HEK293T (cell line): ENCODE results near the gene CAPN5.

Experiments used
- CTCF ChIA-PET: fragments of 350-600 bp; formaldehyde crosslinking; extraction: SDS; loops from one replicate; lab custom pipeline; 2021; ENCODE audit warnings: antibody characterized with exemption, inconsistent platforms; lab: Yijun Ruan, JAX
- POLR2A ChIA-PET: fragments of 350-600 bp; formaldehyde crosslinking; extraction: SDS; loops from one replicate; lab custom pipeline; 2020; ENCODE audit warnings: antibody characterized with exemption, inconsistent platforms; lab: Yijun Ruan, JAX
- DNase-seq: peaks from one replicate; pipeline ENCODE4 v3.0.0; 2012; ENCODE audit warnings: mixed read lengths; ENCODE audit errors: extremely low spot score
- ARNT ChIP-seq: fragments of 450-650 bp; IDR thresholded peaks from 2 replicates; pipeline ENCODE4 v1.6.1; 2017; ENCODE audit warnings: mild to moderate bottlenecking
- BHLHE40 ChIP-seq: fragments of 450-650 bp; IDR thresholded peaks from 2 replicates; pipeline ENCODE4 v1.6.1; 2016; ENCODE audit warnings: mild to moderate bottlenecking, moderate library complexity, borderline replicate concordance
- CTBP1 ChIP-seq: fragments of 450-650 bp; IDR thresholded peaks from 2 replicates; pipeline ENCODE4 v1.6.1; 2016; ENCODE audit warnings: borderline replicate concordance
- ELF4 ChIP-seq: fragments of 450-650 bp; IDR thresholded peaks from 2 replicates; pipeline ENCODE4 v1.6.1; 2017; ENCODE audit warnings: antibody characterized with exemption
- FOXA1 ChIP-seq: fragments of 450-650 bp; IDR thresholded peaks from 2 replicates; pipeline ENCODE4 v1.6.1; 2016; ENCODE audit warnings: mild to moderate bottlenecking
- FOXK2 ChIP-seq: fragments of 450-650 bp; IDR thresholded peaks from 2 replicates; pipeline ENCODE4 v1.6.1; 2016; ENCODE audit warnings: mild to moderate bottlenecking
- FOXM1 ChIP-seq: fragments of 450-650 bp; IDR thresholded peaks from 2 replicates; pipeline ENCODE4 v1.6.1; 2017; ENCODE audit warnings: mild to moderate bottlenecking, borderline replicate concordance
- HDGF ChIP-seq: fragments of 450-650 bp; IDR thresholded peaks from 2 replicates; pipeline ENCODE4 v1.6.1; 2017; ENCODE audit warnings: antibody characterized with exemption, borderline replicate concordance
- L3MBTL2 ChIP-seq: fragments of 450-650 bp; conservative IDR thresholded peaks from 2 replicates; pipeline ENCODE4 v1.6.1; 2016; ENCODE audit warnings: mild to moderate bottlenecking
- LEF1 ChIP-seq: fragments of 450-650 bp; IDR thresholded peaks from 2 replicates; pipeline ENCODE4 v1.6.1; 2017; ENCODE audit warnings: mild to moderate bottlenecking, borderline replicate concordance
- NFRKB ChIP-seq: fragments of 450-650 bp; IDR thresholded peaks from 2 replicates; pipeline ENCODE4 v1.6.1; 2016; ENCODE audit warnings: mild to moderate bottlenecking, moderate library complexity
- SP1 ChIP-seq: fragments of 450-650 bp; IDR thresholded peaks from 2 replicates; pipeline ENCODE4 v1.6.1; 2017
- SUZ12 ChIP-seq: fragments of 450-650 bp; IDR thresholded peaks from 2 replicates; pipeline ENCODE4 v1.6.1; 2016; ENCODE audit warnings: mild to moderate bottlenecking
- TARDBP ChIP-seq: fragments of 450-650 bp; IDR thresholded peaks from 2 replicates; pipeline ENCODE4 v1.6.1; 2016
- ZNF384 ChIP-seq: fragments of 450-650 bp; IDR thresholded peaks from 2 replicates; pipeline ENCODE4 v1.6.1; 2016
- TF ChIP-seq, protein P1 (sequence below): fragments of 450-650 bp; IDR thresholded peaks from 2 replicates; pipeline ENCODE4 v1.6.1; 2016

The CAPN5 gene

DNA sequence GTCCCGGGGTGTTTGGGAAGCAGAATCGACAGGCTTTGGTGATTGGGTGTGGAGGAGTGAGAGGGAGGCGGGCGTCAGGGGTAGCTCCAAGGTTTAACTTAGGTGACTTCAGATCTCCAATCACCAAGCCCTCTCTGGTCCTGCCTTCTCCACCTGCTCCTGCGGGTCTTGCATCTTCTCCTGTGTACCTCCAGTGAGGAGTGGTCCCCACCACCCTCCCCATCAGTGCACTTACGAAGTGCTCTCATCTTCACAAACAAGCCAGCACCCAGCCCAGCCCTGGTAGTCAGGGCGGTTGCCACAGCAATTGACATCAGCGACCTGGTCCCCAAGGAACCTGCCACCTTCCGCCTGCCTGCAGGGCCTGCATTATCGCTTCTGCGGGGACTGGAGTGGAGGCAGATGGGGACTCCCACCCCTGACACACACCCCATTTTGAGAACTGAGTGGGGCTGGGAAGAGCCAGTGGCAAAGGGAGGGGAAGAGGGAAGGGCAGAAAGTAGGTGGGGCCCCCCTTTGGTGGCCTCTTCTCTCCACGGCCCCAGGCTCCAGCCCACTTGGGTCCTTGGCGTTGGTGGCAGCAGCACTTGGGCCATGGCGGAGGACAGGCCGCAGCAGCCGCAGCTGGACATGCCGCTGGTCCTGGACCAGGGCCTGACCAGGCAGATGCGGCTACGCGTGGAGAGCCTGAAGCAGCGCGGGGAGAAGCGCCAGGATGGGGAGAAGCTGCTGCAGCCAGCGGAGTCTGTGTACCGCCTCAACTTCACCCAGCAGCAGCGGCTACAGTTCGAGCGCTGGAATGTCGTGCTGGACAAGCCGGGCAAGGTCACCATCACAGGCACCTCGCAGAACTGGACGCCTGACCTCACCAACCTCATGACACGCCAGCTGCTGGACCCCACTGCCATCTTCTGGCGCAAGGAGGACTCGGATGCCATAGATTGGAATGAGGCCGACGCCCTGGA lies 35.8 kb downstream of the CAPN5 start, which contains the start of gene OMP:
TSS of gene OMP (plus strand) at position 595 of the 965 bp plus-strand sequence. CDS start at position 595, 0 bp downstream.
- no peak for TF ChIP-seq SUZ12
- TF ChIP-seq ELF4, result no peak
- TF ChIP-seq FOXK2, result no peak
- TF ChIP-seq NFRKB, result no peak
- TF ChIP-seq ZNF384, result no peak
- TF ChIP-seq, protein P1, sequence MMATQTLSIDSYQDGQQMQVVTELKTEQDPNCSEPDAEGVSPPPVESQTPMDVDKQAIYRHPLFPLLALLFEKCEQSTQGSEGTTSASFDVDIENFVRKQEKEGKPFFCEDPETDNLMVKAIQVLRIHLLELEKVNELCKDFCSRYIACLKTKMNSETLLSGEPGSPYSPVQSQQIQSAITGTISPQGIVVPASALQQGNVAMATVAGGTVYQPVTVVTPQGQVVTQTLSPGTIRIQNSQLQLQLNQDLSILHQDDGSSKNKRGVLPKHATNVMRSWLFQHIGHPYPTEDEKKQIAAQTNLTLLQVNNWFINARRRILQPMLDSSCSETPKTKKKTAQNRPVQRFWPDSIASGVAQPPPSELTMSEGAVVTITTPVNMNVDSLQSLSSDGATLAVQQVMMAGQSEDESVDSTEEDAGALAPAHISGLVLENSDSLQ, result no peak
- TF ChIP-seq CTBP1, result no peak
- TF ChIP-seq SP1, result no peak
- no peak for TF ChIP-seq TARDBP
- TF ChIP-seq FOXA1, result no peak
- no peak for TF ChIP-seq LEF1
- TF ChIP-seq BHLHE40, result no peak
- no peak for TF ChIP-seq FOXM1
- no peak for TF ChIP-seq L3MBTL2
- no peak for TF ChIP-seq ARNT
- no peak for TF ChIP-seq HDGF
- ChIA-PET POLR2A (no interaction called here), CTCF (no interaction called here)
- no peak for DNase-seq

GRCh38 chr11:77103319-77103718 lies 36.5 kb downstream of the CAPN5 start:
- ChIA-PET CTCF (interaction anchor here (0.7 kb wide), 1 partner anchor 103 kb away, joined by 3 read pairs; no protein-coding TSS in a partner anchor), POLR2A (no interaction called here)
- no peak for TF ChIP-seq NFRKB
- no peak for TF ChIP-seq ARNT
- TF ChIP-seq SUZ12, result no peak
- TF ChIP-seq ELF4, result no peak
- TF ChIP-seq FOXK2, result no peak
- no peak for TF ChIP-seq L3MBTL2
- TF ChIP-seq, protein P1, result no peak
- DNase-seq, result no peak

DNA sequence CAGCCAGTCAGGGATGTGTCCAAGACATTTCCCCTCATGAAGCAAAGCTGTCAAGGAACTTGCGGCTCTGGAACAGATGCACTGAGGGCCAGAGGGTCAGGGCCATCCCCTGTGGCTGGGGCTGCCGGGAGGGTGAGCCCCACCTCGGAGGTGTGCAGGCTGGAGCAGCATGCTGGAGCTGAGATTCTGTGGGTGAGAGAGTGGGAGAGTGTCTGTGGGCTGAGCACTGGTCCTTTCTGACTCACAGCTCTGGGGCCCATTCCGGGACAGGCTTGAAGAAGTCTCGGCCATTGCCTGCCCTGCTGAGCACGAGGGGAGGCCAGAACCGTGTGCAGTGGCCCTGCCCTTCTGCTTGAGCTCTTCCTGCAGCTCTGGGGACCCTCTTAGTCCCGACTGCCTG lies 38.0 kb downstream of the CAPN5 start:
- no peak for TF ChIP-seq LEF1
- TF ChIP-seq HDGF, result no peak
- no peak for TF ChIP-seq CTBP1
- TF ChIP-seq FOXK2, result no peak
- TF ChIP-seq SP1, result no peak
- no peak for TF ChIP-seq ARNT
- TF ChIP-seq FOXA1, result no peak
- TF ChIP-seq FOXM1, result no peak
- no peak for TF ChIP-seq ZNF384
- TF ChIP-seq NFRKB, result no peak
- no peak for TF ChIP-seq BHLHE40
- TF ChIP-seq SUZ12, result no peak
- POLR2A ChIA-PET, result no interaction called here
- CTCF ChIA-PET, result interaction anchor here (0.9 kb wide), 1 partner anchor 57 kb away, joined by 3 read pairs; no protein-coding TSS in a partner anchor
- no peak for DNase-seq

GRCh38 chr11:77106321-77106720 lies 39.5 kb downstream of the CAPN5 start:
- no peak for DNase-seq
- ChIA-PET POLR2A (no interaction called here), CTCF (interaction anchor here (0.5 to 0.6 kb wide), 2 partner anchors 187 to 380 kb away, joined by 3 to 4 read pairs; no protein-coding TSS in a partner anchor)
- TF ChIP-seq LEF1 (no peak), SUZ12 (no peak), HDGF (no peak), BHLHE40 (no peak), CTBP1 (no peak)

GRCh38 chr11:77106759-77107158 lies 40.0 kb downstream of the CAPN5 start:
- no peak for DNase-seq
- no peak for TF ChIP-seq SUZ12
- no peak for TF ChIP-seq ARNT
- TF ChIP-seq, protein P1, result no peak
- CTCF ChIA-PET, result interaction anchor here (0.5 to 1.1 kb wide), 4 partner anchors 20 to 380 kb away, joined by 3 to 4 read pairs (median 3); no protein-coding TSS in a partner anchor
- POLR2A ChIA-PET, result no interaction called here

DNA sequence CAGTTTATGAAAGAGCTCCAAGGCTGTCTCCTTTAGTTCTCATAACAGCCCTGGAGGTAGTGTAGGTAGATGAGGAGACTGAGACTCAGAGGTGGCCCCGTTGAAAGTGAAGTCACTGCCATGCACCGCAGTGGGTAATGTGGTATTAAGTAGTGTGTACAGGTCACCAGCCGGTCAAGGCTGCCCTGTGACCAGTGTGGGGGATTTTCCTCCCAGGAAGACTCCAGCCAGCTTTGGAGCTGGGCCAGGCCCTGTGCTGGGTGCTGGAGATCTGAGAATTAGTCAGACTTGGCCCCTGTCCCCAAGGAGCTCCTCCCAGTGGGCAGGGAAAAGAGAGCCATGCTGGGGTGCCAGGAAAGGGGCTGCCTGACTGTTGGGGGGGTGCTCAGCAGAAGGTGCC lies 41.2 kb downstream of the CAPN5 start:
- DNase-seq, result no peak
- no peak for TF ChIP-seq CTBP1
- TF ChIP-seq, protein P1, result no peak
- ChIA-PET CTCF (interaction anchor here (1.0 to 1.1 kb wide), 4 partner anchors 17 to 385 kb away, joined by 3 read pairs; no protein-coding TSS in a partner anchor), POLR2A (no interaction called here)
